Retina (tissue), 1 donor: Measurements from ENCODE around the gene RCAN1.
A peak's percentile ranks its signal among the peaks of the same experiment; 100 is the strongest.
"Not testable (repeated sequence)": the region's sequence is repeated elsewhere in the genome, so short reads cannot be mapped to it uniquely, and the experiment has no call there.

ENCODE experiments used
- DNase-seq: peaks from one replicate; pipeline ENCODE4 v3.0.0-alpha.2; 2016

RCAN1 gene

DNA sequence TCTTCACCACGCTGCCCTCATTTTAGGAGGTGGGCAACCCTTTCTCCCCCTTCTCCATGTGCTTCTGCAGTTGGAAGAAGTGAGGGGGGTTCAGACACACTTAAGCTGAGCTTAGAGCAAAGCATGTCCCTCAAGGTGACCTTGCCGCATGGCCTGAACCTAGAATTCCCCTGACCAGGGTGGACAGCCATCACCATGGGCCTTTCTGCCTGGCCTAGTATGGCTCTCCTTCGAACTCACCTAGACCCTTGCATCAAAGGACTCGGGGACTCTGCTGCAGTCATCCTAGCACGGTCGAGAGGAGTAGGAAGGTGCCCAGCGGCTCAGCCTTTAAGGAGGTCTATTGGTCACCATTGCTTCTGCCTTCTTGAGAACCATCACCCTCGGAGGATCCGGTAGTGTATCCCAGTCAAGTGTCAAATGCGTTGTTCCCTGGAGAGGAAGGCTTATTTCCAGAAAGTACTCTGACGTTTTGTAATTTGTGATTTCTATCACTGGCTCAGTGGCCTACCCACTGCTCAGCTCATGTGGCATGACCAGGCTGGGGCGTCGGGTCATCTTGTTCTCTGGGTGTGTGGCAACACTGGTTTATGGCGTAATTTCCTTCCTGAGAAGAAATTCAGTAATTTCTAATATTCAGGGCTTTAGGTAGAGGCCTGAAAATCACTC, 103.0 kb downstream of the RCAN1 start, which contains the start of gene KCNE1:
Gene KCNE1 (minus strand): TSS at position 424 of the 669 bp plus-strand sequence. CDS start 62,576 bp downstream, outside the sequence.
- DNase-seq: no peak

DNA sequence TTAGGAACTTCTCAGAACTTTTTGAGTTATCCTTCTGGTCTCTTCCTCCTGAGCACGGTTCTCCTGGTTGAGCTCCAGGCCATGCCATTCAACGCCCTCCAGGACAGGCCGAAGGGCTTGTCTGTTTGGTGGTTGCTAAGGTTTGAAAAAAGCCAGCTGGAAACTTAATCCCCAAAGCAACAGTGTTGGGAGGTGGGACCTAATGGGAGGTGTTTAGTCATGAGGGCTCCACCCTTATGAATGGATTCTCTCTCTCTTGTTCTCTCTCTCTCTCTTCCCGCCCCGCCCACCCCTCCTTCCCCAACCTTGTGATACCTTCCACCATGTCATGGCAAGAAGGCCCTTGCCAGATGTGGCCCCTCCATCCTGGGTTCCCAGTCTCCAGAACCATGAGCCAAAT, 103.7 kb downstream of the RCAN1 start:
- DNase-seq: no peak

GRCh38 chr21:34510148-34511142, 104.5 kb downstream of the RCAN1 start:
- DNase-seq: peak; percentile 33

- DNase-seq: no peak
These were observed 105.8 kb downstream of the RCAN1 start for GRCh38 chr21:34509151-34509550.

DNA sequence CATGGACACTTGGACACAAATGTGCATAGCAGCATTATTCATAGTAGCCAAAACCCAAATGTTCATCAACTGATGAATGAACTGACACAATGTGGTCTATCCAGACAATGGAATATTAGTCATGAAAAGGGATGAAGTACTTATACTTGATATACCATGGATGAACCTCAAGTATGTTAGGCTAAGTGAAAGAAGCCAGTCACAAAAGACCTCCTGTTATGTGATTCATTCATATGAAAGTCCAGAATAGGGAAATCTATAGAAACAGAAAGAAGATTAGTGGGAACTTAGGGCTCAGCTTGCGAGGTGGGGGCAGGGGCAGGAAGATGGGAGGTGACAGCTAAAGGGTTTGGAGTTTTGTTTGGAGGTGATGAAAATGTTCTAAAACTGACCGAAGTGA, 110.3 kb downstream of the RCAN1 start:
- DNase-seq: no peak

DNA sequence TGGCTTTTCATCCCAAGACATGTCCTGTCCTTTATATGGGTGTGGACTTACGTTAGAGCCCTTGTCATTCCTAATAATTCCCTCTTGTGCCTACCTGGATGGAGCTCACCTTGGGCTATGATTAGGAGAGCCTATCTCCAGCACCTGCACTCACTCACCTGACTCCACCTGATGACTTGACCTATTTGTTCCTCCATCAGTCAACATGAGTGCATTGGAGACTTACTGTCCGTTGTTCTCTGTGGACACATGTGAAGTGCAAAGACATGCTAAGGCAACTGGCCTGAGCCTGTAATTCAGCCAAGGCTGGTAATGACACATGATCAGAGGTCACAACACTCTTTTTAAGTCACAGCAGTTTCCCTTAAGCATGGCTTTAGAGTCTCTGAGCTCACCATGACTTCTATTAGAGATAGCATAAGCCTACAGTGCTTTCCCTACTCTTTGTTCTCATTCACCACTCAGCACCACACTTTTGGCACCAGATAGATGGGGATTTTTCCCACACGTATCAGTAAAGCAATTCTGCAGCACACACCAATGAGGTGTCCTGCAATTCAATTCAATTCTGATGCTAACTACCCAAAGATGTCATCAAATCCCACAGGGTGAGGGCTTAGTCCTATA, 112.3 kb downstream of the RCAN1 start:
- DNase-seq: no peak

GRCh38 chr21:34501716-34502115, 113.2 kb downstream of the RCAN1 start:
- DNase-seq: no peak

GRCh38 chr21:34500191-34500590, 114.7 kb downstream of the RCAN1 start:
- no peak for DNase-seq

DNA sequence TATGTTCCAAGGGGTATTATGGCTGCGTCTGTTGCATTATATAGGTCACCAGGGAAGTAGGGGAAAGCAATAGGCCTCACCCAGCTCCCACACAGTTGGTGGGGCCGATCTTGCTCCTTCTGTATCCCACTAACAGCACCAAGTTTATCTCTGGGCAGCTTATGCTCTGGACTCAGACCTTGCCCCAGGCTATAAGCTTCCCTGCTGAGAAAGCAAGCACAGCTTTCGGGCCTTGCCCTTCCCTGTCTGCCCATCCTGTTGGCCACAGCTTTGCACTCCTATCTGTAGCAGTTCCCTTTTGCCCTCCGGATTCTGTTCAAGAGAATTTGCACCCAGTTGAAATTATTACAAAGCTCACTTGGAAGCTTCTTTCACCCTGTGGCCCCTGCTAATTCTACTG, 115.8 kb downstream of the RCAN1 start:
- no peak for DNase-seq

DNA sequence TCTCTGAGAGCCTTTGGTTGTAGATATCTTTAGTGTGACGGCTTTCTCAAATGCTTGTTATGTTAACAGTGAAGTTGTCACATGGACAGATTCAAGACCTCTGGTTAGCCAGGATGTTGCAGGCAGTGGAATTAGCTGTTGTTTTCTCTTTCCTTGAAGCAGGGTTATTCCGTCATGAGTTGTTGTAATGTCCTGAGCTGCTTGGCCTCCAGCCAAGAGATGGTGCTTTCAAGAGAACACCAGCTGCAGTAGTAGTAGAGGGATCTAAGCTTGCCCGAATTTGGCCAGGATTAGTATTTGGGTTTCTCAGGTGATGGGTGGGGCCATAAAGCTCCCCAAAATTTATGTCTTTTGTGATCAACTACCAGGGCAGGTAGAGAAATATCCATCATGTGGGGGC, 116.3 kb downstream of the RCAN1 start:
- no peak for DNase-seq

GRCh38 chr21:34483854-34484253, 131.1 kb downstream of the RCAN1 start:
- DNase-seq: not testable (repeated sequence)

DNA sequence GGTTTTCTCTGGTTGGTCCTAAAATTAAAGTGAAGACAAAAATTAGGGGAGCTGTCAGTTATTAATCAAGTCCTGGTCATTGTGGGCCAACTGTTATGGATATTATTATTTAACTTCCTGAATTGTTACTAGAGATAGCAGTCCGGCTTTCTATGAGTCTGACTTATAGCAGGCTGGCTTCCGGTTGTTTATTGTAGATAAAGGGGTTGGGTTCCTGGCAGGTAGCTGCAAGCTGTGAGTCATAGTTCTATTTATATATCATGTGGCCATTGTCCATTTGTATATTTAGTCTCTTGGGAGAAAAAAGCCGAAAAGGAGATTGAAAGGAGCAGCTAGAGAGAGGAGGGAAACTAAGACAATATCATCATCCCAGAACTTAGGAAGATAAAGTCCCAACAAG, 131.5 kb downstream of the RCAN1 start:
- DNase-seq: not testable (repeated sequence)

- DNase-seq: not testable (repeated sequence)
These were observed 147.6 kb downstream of the RCAN1 start for GRCh38 chr21:34467333-34467732.
